TTC549 (cell line): ENCODE measurements around the gene SLC25A42.
"Not testable (repeated sequence)": the region's sequence is repeated elsewhere in the genome, so short reads cannot be mapped to it uniquely, and the experiment has no call there.

ENCODE experiments used
- FAIRE-seq: peaks from 2 replicates; lab custom pipeline; 2012; peaks lifted over from hg19 to GRCh38; lab: Jason Lieb, UNC

SLC25A42 gene

GRCh38 chr19:19063183-19064097 is at the start of gene SLC25A42:
TSS of gene SLC25A42 (plus strand) at chr19:19063994. CDS start at chr19:19096125, 32,131 bp downstream.
- peak; percentile 89 for FAIRE-seq

GRCh38 chr19:19021115-19021514 is 42.7 kb upstream of the SLC25A42 start:
- FAIRE-seq: no peak

GRCh38 chr19:19022380-19022961 is 41.3 kb upstream of the SLC25A42 start:
- FAIRE-seq: no peak

DNA sequence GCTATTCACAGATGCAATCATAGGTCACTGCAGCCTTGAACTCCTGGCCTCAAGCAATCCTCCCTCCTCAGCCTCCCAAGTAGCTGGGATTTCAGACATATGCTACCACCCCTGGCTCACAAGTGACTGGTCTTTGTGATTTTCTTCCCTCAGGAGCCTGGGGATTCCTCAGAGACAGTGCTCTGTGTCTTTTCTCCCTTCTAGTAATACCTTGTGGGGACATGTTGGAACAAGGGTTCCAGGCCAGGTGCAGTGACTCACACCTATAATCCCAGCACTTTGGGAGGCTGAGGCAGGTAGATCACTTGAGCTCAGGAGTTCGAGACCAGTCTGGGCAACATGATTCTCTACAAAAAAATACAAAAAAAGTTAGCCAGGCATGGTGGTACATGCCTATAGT is 40.4 kb upstream of the SLC25A42 start:
- FAIRE-seq: not testable (repeated sequence)

DNA sequence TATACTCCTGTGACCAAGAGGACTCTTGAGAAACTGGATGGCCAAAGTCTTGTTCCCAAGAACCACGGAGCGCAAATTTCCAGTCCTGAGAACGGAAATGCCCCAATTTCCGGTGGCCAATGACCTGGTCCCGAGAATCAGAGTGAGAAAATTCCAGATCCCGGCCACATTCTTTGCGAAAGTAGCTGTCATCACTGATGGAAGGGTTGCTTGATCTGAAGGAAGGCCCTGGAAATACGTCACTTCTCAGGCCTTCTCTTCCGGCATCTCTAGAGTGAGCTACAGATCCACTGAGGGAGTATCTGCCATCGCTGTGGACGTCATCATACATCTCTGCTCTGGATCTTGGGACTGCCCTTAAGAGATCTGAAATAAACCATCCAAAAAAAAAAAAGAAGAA is 37.9 kb upstream of the SLC25A42 start:
- no peak for FAIRE-seq

DNA sequence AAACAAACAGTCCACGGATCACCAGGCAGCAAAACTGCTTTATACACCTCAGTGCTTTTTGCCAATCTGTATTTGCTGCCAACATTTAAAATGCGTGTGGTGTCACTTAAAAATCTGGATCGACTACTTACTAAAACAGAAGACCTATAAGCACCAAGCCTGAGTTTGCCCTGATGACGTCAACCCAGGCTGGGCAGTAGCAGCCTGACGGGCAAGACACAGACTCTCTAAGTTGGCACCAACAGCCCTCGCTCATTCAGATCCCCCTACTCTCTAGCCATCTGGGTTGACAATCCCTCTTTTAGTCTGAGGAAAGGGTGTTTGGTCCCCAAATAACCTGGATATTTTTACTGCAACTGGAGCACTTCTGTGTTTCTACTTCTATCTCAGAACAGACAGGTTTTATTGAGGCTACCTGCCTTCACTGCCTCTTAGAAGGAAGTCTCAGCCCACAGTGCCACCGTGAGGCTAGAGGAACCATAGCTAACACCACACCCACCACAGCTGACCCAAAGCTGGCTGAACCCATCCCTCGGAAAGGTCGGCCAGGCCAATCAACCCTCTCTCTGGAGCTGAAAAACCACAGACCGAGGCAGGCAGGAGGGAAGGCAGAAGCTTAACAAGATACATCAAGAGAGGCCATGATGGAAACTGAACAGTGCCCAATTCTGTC is 37.4 kb upstream of the SLC25A42 start:
- FAIRE-seq: no peak

DNA sequence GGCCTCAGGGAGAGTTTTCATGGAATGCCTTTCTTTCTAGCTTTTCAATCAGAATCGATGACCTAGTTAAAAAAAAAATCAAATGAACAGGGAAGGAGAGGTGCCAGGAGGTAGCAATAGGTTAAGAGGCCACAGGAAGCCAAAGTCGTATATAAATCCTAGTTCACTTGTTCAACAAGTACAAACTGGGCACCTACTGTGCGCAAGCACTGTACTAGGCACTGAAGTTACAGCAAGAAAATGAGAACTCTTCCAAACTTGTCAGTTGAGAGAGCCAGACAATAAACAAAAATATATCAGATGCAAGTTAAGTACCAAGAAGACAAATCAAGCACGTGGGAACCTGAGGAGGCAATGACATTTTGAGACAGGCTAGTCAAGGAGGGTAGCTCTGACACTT is 36.6 kb upstream of the SLC25A42 start:
- no peak for FAIRE-seq

DNA sequence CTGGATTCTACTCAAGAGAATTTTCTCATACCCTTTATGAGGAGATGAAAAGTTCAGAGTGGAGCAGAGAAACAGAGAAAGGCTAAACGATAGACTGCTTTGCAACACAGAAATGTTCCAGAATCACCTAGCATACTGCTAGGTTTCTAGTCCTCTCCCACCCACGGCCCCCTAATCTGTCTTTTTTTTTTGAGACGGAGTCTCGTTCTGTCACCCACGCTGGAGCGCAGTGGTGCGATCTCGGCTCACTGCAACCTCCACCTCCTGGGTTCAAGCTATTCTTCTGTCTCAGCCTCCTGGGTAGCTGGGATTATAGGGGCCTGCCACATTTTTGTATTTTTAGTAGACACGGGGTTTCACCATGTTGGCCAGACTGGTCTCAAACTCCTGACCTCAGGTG is 35.3 kb upstream of the SLC25A42 start:
- FAIRE-seq: no peak

DNA sequence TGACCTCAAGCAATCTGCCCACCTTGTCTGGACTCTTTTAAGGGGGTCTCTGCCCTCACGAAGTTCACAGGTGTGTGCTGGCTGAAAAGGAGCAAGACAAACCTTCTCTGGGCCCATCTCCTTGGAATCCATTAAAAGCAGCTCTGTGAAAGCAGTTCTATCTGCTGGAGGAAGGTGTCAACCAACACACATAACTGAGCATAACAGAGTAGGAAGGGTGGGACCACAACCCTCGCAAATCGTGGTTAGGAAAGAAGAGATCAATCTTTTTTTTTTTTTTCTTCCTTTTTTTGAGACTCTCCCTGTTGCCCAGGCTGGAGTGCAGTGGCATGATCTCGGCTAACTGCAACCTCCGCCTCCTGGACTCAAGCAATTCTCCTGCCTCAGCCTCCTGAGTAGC is 31.9 kb upstream of the SLC25A42 start:
- no peak for FAIRE-seq

DNA sequence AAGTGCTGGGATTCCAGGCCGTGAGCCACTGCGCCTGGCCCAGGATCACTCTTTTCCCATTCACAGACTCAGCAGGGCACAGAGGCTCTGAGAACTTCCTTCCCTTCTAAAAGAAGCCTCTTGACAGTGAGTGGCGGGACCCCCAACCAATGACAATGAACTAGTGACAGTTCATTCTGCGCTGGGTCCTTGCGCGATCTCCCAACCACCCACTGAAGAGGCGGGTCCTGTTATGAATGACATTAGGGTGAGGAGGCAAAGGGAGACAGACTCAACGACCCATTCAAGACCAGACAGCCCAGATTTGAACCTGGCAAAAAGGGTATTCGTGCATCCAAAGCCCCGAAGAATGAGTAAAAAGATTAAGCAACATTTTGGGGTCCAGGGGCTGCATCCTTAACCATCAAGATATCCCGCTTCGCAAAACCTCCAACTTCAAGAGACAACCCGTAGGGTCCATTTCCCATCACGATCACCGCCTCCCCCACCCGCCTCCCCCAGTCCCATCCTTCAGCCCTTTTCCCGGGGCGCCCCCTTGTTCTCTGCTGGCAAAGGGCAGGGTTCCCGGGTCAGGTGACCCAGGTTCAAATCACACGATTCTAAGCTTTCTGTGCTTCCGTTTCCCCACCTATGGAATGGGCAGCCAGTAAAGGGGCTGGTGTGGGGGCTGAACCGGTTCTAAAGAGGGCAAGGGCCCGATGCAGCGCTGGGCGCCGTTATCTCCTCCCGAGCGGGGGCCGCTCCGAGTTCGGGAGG is 31.2 kb upstream of the SLC25A42 start:
- FAIRE-seq: no peak

DNA sequence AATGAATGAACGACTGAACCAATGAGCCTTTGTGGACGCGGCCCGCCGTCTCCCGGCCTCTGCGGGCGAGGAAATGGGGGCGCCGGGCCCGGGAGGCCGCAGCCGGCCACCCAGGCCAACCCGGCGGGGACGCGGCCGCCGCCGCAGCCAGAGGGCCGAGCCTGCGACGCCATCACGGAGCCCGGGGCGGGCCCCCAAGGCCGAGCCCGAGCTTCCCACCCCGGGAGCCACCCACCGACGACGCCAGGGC is 30.7 kb upstream of the SLC25A42 start:
- no peak for FAIRE-seq

- FAIRE-seq: no peak
Measured at GRCh38 chr19:19033426-19034203, 30.2 kb upstream of the SLC25A42 start, which contains the start of the genes ARMC6 and SUGP2. TSS of gene ARMC6 (plus strand) at chr19:19033603. CDS start at chr19:19034210, 607 bp downstream. TSS of gene SUGP2 (minus strand) at chr19:19033517. CDS start at chr19:19031071, 2,446 bp downstream.

DNA sequence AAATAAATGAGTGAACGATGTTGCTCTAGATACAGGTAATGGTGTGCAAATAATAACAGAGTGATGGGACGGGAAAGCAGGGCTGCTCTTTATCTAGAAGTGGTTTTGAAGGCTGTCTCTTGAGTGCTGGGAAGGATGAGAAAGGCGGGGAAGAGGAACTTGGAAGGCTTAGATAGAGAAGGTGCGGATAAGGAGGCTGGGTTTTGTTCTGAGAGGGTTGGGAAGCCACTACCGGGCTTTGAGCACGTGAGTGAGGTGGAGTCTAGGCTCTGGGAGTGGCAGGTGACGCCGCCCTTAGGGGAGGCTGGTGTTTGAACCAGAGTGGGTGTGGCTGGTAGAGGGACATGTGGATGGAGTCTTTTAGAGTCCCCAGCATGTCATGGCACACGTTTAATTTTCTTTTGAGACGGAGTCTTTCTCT is 29.6 kb upstream of the SLC25A42 start:
- no peak for FAIRE-seq

GRCh38 chr19:19039901-19040300 is 23.9 kb upstream of the SLC25A42 start:
- FAIRE-seq: no peak

GRCh38 chr19:19040417-19040816 is 23.4 kb upstream of the SLC25A42 start:
- no peak for FAIRE-seq

- FAIRE-seq: no peak
Measured at GRCh38 chr19:19042732-19043280, 21.0 kb upstream of the SLC25A42 start.

DNA sequence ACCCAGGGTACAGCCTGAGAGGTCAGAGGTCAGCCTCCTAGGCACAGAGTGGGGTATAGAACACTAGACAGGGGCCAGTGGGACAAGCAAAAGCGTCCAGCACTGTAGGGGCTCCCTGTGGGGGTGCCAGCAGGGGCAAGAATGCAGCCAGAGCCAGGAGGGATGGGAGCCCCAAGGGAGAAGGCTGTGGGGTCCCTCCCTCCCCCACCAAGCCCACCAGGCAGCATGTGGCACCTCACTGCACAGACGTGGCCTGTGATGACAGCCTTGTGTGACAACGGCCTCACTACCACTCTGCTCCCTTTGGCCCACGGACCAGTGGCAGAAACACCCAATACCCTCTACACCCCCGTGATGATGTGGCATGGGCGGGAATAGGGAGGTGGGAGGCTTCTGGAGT is 20.3 kb upstream of the SLC25A42 start:
- no peak for FAIRE-seq

- no peak for FAIRE-seq
Measured at GRCh38 chr19:19043881-19044280, 19.9 kb upstream of the SLC25A42 start.

DNA sequence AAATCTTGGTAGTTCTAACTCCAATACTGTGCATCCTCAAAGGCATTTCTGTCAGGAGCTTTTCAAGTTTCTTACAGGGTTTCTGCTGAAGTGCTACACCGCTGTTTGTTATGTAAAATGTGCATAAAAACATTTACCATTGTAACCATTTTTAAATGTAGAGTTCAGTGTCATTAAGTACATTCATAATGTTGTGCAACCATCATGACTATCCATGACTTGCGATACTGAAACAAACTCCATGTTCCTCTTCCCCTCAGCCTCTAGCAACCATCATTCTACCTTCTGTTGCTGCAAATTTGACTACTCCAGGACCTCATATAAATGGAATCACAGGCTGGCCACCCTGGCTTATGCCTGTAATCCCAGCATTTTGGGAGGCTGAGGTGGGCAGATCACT is 14.4 kb upstream of the SLC25A42 start:
- no peak for FAIRE-seq

DNA sequence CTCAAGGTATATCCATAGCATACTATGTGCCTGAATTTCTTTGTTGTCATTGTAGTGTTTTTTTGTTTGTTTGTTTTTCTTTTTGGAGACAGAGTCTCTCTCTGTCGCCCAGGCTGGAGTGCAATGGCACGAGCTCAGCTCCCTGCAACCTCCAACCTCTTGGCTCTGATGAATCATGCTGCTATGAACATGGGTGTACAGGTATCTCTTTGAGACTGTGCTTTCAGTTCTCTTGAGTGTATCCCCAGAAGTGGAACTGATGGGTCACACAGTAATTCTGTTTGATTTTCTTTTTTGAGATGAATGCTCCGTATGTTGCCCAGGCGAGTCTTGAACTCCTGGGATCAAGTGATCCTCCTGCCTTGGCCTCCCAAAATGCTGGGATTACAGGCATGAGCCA is 13.7 kb upstream of the SLC25A42 start:
- no peak for FAIRE-seq

- no peak for FAIRE-seq
Measured at GRCh38 chr19:19050731-19051130, 13.1 kb upstream of the SLC25A42 start.
